ENCODE measurements around the gene TPP1. TPM values are rescaled to one million over a fixed set of nuclear protein-coding genes. Genes with fewer than 3 reads are reported as not detected.

TPP1 gene
- total and polyA plus RNA-seq, 2 of the 13 experiments (the other 11 are each of a cell fraction or from before 2014, with no cell fraction given) = 13.9 to 74.6 TPM

DNA sequence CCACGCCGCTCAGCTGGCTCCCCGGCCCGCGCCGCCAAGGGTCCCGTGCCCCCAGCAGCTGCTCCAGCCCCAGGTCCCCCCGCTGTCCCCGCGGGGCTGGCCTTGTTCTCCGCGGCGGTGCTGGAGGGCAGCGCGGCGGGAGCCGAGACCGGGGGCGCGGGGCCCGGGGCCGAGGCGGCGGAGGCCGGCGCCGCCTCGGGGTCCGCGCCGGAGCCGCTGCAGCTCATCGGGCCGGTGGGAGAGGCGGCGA, 7.3 kb downstream of the TPP1 start:
- no peak overlapping the region for H2AFZ ChIP-seq (ENCODE audit: low read length)
- intact Hi-C loops (cut with micrococcal nuclease; ENCODE audit: unreplicated experiment) = loop anchor here (1.0 to 5.0 kb wide), 2 partner anchors 71 to 130 kb away; partner anchors contain the start of genes ARFIP2, MRPL17 and TIMM10B
- in situ Hi-C loops (cut with HindIII; ENCODE audit: extremely low pct_ligation_motif_present, low pct_unique_long_range_greater_than_20kb) = no loop called here
- TF ChIP-seq IRX3 (CRISPR knock-in tag; IDR thresholded peaks at IDR 0.05; ENCODE audit: borderline replicate concordance, low read depth) (no peak), E2F2 (CRISPR knock-in tag; IDR thresholded peaks at IDR 0.05; ENCODE audit: borderline replicate concordance) (no peak), RFX1 (IDR thresholded peaks at IDR 0.05) (no peak), SALL2 (CRISPR knock-in tag; IDR thresholded peaks at IDR 0.05) (no peak), ZBTB42 (CRISPR knock-in tag; IDR thresholded peaks at IDR 0.05) (peak; percentile 27; the same call in 1 of the 2 replicates), SOX5 (CRISPR knock-in tag; IDR thresholded peaks at IDR 0.05; ENCODE audit: borderline replicate concordance) (no peak), KDM5A (IDR thresholded peaks at IDR 0.05; ENCODE audit: borderline replicate concordance, low read length) (0 out of 2 replicates have a peak, but pooled peaks have one; percentile 33), PATZ1 (CRISPR knock-in tag; IDR thresholded peaks at IDR 0.05) (no peak), ZNF205 (CRISPR knock-in tag; IDR thresholded peaks at IDR 0.05) (no peak), SP5 (CRISPR knock-in tag; IDR thresholded peaks at IDR 0.05; ENCODE audit: borderline replicate concordance, low read depth) (no peak), ZFAT (CRISPR knock-in tag; conservative IDR thresholded peaks at IDR 0.05) (no peak), ZNF33A (CRISPR knock-in tag; IDR thresholded peaks at IDR 0.05; ENCODE audit: borderline replicate concordance) (no peak), HNRNPK (IDR thresholded peaks at IDR 0.05; ENCODE audit: low read depth, low read length, poor library complexity, severe bottlenecking) (peak; percentile 50), ZNF792 (CRISPR knock-in tag; IDR thresholded peaks at IDR 0.05) (no peak), ZNF292 (CRISPR knock-in tag; IDR thresholded peaks at IDR 0.05; ENCODE audit: borderline replicate concordance, low read depth) (no peak), ZNF562 (CRISPR knock-in tag; IDR thresholded peaks at IDR 0.05; ENCODE audit: borderline replicate concordance) (no peak), GTF3A (CRISPR knock-in tag; conservative IDR thresholded peaks at IDR 0.05) (no peak), KLF15 (CRISPR knock-in tag; IDR thresholded peaks at IDR 0.05; ENCODE audit: borderline replicate concordance) (no peak), ZFP82 (CRISPR knock-in tag; IDR thresholded peaks at IDR 0.05; ENCODE audit: borderline replicate concordance) (peak; percentile 85; the same call in 1 of the 2 replicates), ESRRA (CRISPR knock-in tag; IDR thresholded peaks at IDR 0.05; ENCODE audit: low read depth) (no peak), ZNF839 (CRISPR knock-in tag; IDR thresholded peaks at IDR 0.05; ENCODE audit: borderline replicate concordance) (no peak), GFI1 (CRISPR knock-in tag; IDR thresholded peaks at IDR 0.05; ENCODE audit: borderline replicate concordance) (0 out of 2 replicates have a peak, but pooled peaks have one; percentile 52), NCOA2 (CRISPR knock-in tag; IDR thresholded peaks at IDR 0.05) (no peak)
- TF ChIP-seq, protein P1, sequence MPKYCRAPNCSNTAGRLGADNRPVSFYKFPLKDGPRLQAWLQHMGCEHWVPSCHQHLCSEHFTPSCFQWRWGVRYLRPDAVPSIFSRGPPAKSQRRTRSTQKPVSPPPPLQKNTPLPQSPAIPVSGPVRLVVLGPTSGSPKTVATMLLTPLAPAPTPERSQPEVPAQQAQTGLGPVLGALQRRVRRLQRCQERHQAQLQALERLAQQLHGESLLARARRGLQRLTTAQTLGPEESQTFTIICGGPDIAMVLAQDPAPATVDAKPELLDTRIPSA (CRISPR knock-in tag; IDR thresholded peaks at IDR 0.05; ENCODE audit: borderline replicate concordance) = 0 out of 2 replicates have a peak, but pooled peaks have one; percentile 18

More for the DNA sequence above, 7.3 kb downstream of the TPP1 start:
- Histone ChIP-seq H3K4me2 (ENCODE audit: low read depth, low read length) (peak overlapping the region; percentile 96), H4K20me1 (ENCODE audit: insufficient read depth, low read length) (no peaks in the 10 kb centered on the region), H3K4me1 (ENCODE audit: insufficient read depth, low read length) (peaks cover 40% of the 10 kb centered on the region), H3K27me3 (ENCODE audit: control insufficient read depth in 1 of 2, insufficient read depth in 2 of 2, low read length in 2 of 2) (no peaks in the 10 kb centered on the region), H3K4me3 (replicated peaks in 1 of 3; ENCODE audit: insufficient read depth in 1 of 3, low read depth in 2 of 3, low read length in 3 of 3) (peak overlapping the region; percentile 81 to 93 (median 86)), H3K79me2 (ENCODE audit: insufficient read depth, low read length) (peaks cover 12% of the 10 kb centered on the region), H3K9me3 (ENCODE audit: low read length) (no peaks in the 10 kb centered on the region), H3K27ac (ENCODE audit: extremely low read length, insufficient read depth, low read length) (peak overlapping the region; percentile 93), H3K9ac (ENCODE audit: insufficient read depth, low read depth, low read length) (peak overlapping the region; percentile 96), H3K36me3 (replicated peaks in 1 of 2; ENCODE audit: control insufficient read depth in 1 of 2, insufficient read depth in 2 of 2, low read length in 2 of 2) (peaks cover 24 to 52% of the 10 kb centered on the region in 2 experiments)
- no peak for ATAC-seq
- no CpG with 5 or more reads among the region's 36 CpGs for WGBS (ENCODE audit: low lambda C conversion rate)
- FAIRE-seq = no peak
- BruUV-seq (replicated peaks) = no TSS peak
- ChIA-PET POLR2A (interaction anchor here (0.6 to 3.1 kb wide), 9 partner anchors 8 to 222 kb away, joined by 3 to 24 read pairs (median 4); partner anchors contain the start of genes ARFIP2, ILK, MRPL17 and RRP8), CTCF (ENCODE audit: low intra/inter-chr PET ratio, low total read pairs) (no interaction called here)
- no peak for DNase-seq (ENCODE audit: low spot score)

All from HepG2 (cell line).